ENCODE data around the gene HOXC6.

Gene HOXC6

GRCh38 chr12:54034785-54035310, 6.6 kb downstream of the HOXC6 start:
- no peak for TF ChIP-seq CTCF (IDR thresholded peaks at IDR 0.05; ENCODE audit: extremely low read depth, missing control alignments)
- no peak for DNase-seq (ENCODE audit: low spot score)

- TF ChIP-seq CTCF (IDR thresholded peaks at IDR 0.05; ENCODE audit: extremely low read depth, missing control alignments), result no peak
- DNase-seq (ENCODE audit: low spot score), result no peak
Measured at GRCh38 chr12:54035568-54036264, 7.5 kb downstream of the HOXC6 start.

GRCh38 chr12:54036620-54037359, 8.6 kb downstream of the HOXC6 start:
- no peak for TF ChIP-seq CTCF (IDR thresholded peaks at IDR 0.05; ENCODE audit: extremely low read depth, missing control alignments)
- DNase-seq (ENCODE audit: low spot score), result no peak

GRCh38 chr12:54037360-54038283, 9.4 kb downstream of the HOXC6 start:
- TF ChIP-seq CTCF (IDR thresholded peaks at IDR 0.05; ENCODE audit: extremely low read depth, missing control alignments), result no peak
- DNase-seq (ENCODE audit: low spot score), result no peak

GRCh38 chr12:54038284-54038870, 10.1 kb downstream of the HOXC6 start:
- no peak for TF ChIP-seq CTCF (IDR thresholded peaks at IDR 0.05; ENCODE audit: extremely low read depth, missing control alignments)

GRCh38 chr12:54038871-54039414, 10.7 kb downstream of the HOXC6 start:
- no peak for TF ChIP-seq CTCF (IDR thresholded peaks at IDR 0.05; ENCODE audit: extremely low read depth, missing control alignments)
- no peak for DNase-seq (ENCODE audit: low spot score)

More at GRCh38 chr12:54038284-54038870, 10.1 kb downstream of the HOXC6 start:
- DNase-seq (ENCODE audit: low spot score), result no peak
